Spinal cord (tissue), 10 donors: ENCODE results near the gene HTR7. TPM values are rescaled to one million over a fixed set of nuclear protein-coding genes. Genes with fewer than 3 reads are reported as not detected.
"Not testable (repeated sequence)": the region's sequence is repeated elsewhere in the genome, so short reads cannot be mapped to it uniquely, and the experiment has no call there.

ENCODE experiments used
- DNase-seq, 6 donors: peaks; one replicate each; pipeline versions ENCODE4 v3.0.0 to v3.0.0-alpha.2; 2013 to 2015; ENCODE audit warnings: low spot score in 6 of 6, low read depth in 4 of 6
- H3K27ac ChIP-seq: one replicate; pipeline ENCODE4 v1.5.1; 2013; ENCODE audit warnings: low read depth, low read length, control low read depth
- H3K27me3 ChIP-seq: one replicate; pipeline ENCODE4 v1.6.1; 2013; ENCODE audit warnings: low read length; ENCODE audit not compliant: control insufficient read depth, insufficient read depth
- H3K36me3 ChIP-seq: one replicate; pipeline ENCODE4 v1.6.1; 2013; ENCODE audit warnings: low read length; ENCODE audit not compliant: control insufficient read depth, insufficient read depth
- H3K4me1 ChIP-seq: one replicate; pipeline ENCODE4 v1.6.1; 2013; ENCODE audit warnings: low read length; ENCODE audit not compliant: control insufficient read depth, insufficient read depth
- H3K4me3 ChIP-seq: one replicate; pipeline ENCODE4 v1.5.1; 2013; ENCODE audit warnings: low read depth, low read length, control low read depth
- H3K9me3 ChIP-seq: one replicate; pipeline ENCODE4 v1.6.1; 2013; ENCODE audit warnings: low read length; ENCODE audit not compliant: control insufficient read depth, insufficient read depth
- WGBS: methylation state at CpG from one replicate; pipeline ENCODE4 v1.1.5; 2013; ENCODE audit warnings: missing lambda C conversion rate; ENCODE audit not compliant: insufficient coverage; 5-methylcytosine and 5-hydroxymethylcytosine counted together
- polyA plus RNA-seq, 2 donors: library from polyadenylated mRNA; unstranded; fragments of 120-200 nt; gene quantifications; one replicate each; pipeline ENCODE4 v1.2.1, GENCODE V29; 2013; ENCODE audit not compliant: insufficient read length in 2 of 2
- total RNA-seq, 2 donors: library from RNA; depleted of rRNA in 1 of 2; stranded (reverse); fragments of 120-200 nt in 1 of 2; fragments of >200 nt in 1 of 2; gene quantifications; one replicate each; pipeline versions ENCODE4 v1.2.3 to v1.2.4, GENCODE V29; 2013 to 2014
- donor health status: healthy.

The HTR7 gene
- total and polyA plus RNA-seq, 4 donors, result 3.0 to 12.4 (median 7.7) TPM

- DNase-seq, result no peak
- Histone ChIP-seq H3K4me3 (no peak overlapping the region), H3K4me1 (no peaks in the 10 kb centered on the region), H3K27me3 (no peaks in the 10 kb centered on the region), H3K9me3 (peaks cover 3% of the 10 kb centered on the region), H3K27ac (no peak overlapping the region), H3K36me3 (no peaks in the 10 kb centered on the region)
- WGBS, result no CpG with 5 or more reads among the region's 2 CpGs
Measured at GRCh38 chr10:90817128-90817889, 40.5 kb downstream of the HTR7 start.

- no peak overlapping the region for H3K27ac ChIP-seq
- peaks cover 3% of the 10 kb centered on the region for H3K9me3 ChIP-seq
- peak in 1 of 6 donors; percentile 13 for DNase-seq
- WGBS, result 79% methylated on average over 3 of the region's 5 CpGs
- no peaks in the 10 kb centered on the region for H3K4me1 ChIP-seq
- H3K36me3 ChIP-seq, result no peaks in the 10 kb centered on the region
- H3K4me3 ChIP-seq, result no peak overlapping the region
- no peaks in the 10 kb centered on the region for H3K27me3 ChIP-seq
Measured at GRCh38 chr10:90816466-90816865, 41.4 kb downstream of the HTR7 start.

GRCh38 chr10:90813594-90814365 is 44.1 kb downstream of the HTR7 start:
- 95% methylated on average over 6 of the region's 7 CpGs for WGBS

GRCh38 chr10:90807106-90807505 is 50.7 kb downstream of the HTR7 start:
- H3K27ac ChIP-seq, H3K27me3 ChIP-seq, H3K9me3 ChIP-seq, H3K4me3 ChIP-seq, H3K4me1 ChIP-seq, H3K36me3 ChIP-seq, DNase-seq: not testable (repeated sequence)
- WGBS, result 86% methylated on average over 4 of the region's 4 CpGs

More at GRCh38 chr10:90813594-90814365, 44.1 kb downstream of the HTR7 start:
- Histone ChIP-seq H3K27me3 (no peaks in the 10 kb centered on the region), H3K9me3 (no peaks in the 10 kb centered on the region), H3K4me1 (no peaks in the 10 kb centered on the region), H3K27ac (no peak overlapping the region), H3K4me3 (no peak overlapping the region), H3K36me3 (no peaks in the 10 kb centered on the region)
- DNase-seq, result no peak

GRCh38 chr10:90806677-90807076 is 51.2 kb downstream of the HTR7 start:
- Histone ChIP-seq H3K4me3 (no peak overlapping the region), H3K27me3 (no peaks in the 10 kb centered on the region), H3K36me3 (no peaks in the 10 kb centered on the region), H3K27ac (no peak overlapping the region), H3K9me3 (no peaks in the 10 kb centered on the region), H3K4me1 (no peaks in the 10 kb centered on the region)
- no peak for DNase-seq
- WGBS, result no CpG with 5 or more reads among the region's 1 CpG

GRCh38 chr10:90805206-90805605 is 52.6 kb downstream of the HTR7 start:
- H3K27me3 ChIP-seq, result no peaks in the 10 kb centered on the region
- no peak for DNase-seq
- H3K36me3 ChIP-seq, result no peaks in the 10 kb centered on the region
- no peaks in the 10 kb centered on the region for H3K4me1 ChIP-seq
- no peak overlapping the region for H3K27ac ChIP-seq
- H3K9me3 ChIP-seq, result no peaks in the 10 kb centered on the region
- H3K4me3 ChIP-seq, result no peak overlapping the region
- WGBS, result no CpG with 5 or more reads among the region's 1 CpG

- H3K36me3 ChIP-seq, result no peaks in the 10 kb centered on the region
- H3K4me3 ChIP-seq, result no peak overlapping the region
- H3K27ac ChIP-seq, result no peak overlapping the region
- H3K4me1 ChIP-seq, result no peaks in the 10 kb centered on the region
- H3K27me3 ChIP-seq, result no peaks in the 10 kb centered on the region
- DNase-seq, result no peak
- WGBS, result no CpG with 5 or more reads among the region's 3 CpGs
- H3K9me3 ChIP-seq, result no peaks in the 10 kb centered on the region
Measured at GRCh38 chr10:90804354-90804753, 53.5 kb downstream of the HTR7 start.

- WGBS, result 88% methylated on average over 1 of the region's 1 CpG
- H3K27ac ChIP-seq, result no peak overlapping the region
- no peak for DNase-seq
- no peaks in the 10 kb centered on the region for H3K36me3 ChIP-seq
- no peaks in the 10 kb centered on the region for H3K4me1 ChIP-seq
- no peak overlapping the region for H3K4me3 ChIP-seq
- no peaks in the 10 kb centered on the region for H3K9me3 ChIP-seq
- no peaks in the 10 kb centered on the region for H3K27me3 ChIP-seq
Measured at GRCh38 chr10:90801608-90802007, 56.2 kb downstream of the HTR7 start.

- WGBS, result 81% methylated on average over 2 of the region's 5 CpGs
- Histone ChIP-seq H3K4me3 (no peak overlapping the region), H3K4me1 (no peaks in the 10 kb centered on the region), H3K27me3 (no peaks in the 10 kb centered on the region), H3K36me3 (no peaks in the 10 kb centered on the region), H3K9me3 (no peaks in the 10 kb centered on the region), H3K27ac (no peak overlapping the region)
- DNase-seq, result no peak
Measured at GRCh38 chr10:90800232-90800796, 57.5 kb downstream of the HTR7 start.
